ENCODE data around the gene LMTK2. TPM values are rescaled to one million over a fixed set of nuclear protein-coding genes. Genes with fewer than 3 reads are reported as not detected.
A peak's percentile ranks its signal among the peaks of the same experiment; 100 is the strongest.

LMTK2 gene
- total RNA-seq = 14.9 and 17.7 TPM in 2 replicates

DNA sequence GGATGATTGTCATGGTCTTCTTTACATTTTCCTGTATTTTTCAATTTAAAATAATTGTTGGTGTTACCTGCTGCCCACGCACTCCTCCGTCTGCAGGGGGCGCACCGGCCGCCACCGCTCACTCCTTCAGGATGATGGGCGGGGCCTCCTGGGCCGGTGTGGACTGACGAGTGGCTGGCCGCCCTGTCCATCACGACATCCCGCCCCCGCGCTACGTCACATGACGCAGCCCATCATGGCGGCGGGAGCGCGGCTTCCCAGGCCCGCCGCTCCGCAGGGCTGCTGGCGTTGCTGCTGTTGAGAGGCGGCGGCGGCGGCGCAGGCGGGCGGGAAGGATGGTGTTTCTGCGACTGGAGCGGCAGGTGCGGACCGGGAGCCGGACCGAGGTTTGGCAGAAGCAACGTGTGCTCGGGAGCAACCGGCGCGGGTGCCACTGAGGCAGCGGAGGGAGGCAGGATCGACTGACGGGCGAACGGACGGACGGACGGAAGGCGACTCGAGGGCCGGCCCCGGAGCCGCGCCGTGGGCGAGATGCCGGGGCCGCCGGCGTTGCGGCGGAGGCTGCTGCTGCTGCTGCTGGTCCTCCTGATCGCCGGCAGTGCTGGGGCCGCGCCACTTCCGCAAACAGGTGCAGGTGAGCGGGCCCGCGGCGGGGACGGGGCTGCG, at the start of gene LMTK2:
Gene LMTK2, plus strand, starts transcription at position 216 of the 666 bp plus-strand sequence. Its CDS starts 316 bp downstream, at position 532.
- H3K36me3 Mint-ChIP-seq (ENCODE audit: low read depth) = peaks cover 2% of the 10 kb centered on the region

DNA sequence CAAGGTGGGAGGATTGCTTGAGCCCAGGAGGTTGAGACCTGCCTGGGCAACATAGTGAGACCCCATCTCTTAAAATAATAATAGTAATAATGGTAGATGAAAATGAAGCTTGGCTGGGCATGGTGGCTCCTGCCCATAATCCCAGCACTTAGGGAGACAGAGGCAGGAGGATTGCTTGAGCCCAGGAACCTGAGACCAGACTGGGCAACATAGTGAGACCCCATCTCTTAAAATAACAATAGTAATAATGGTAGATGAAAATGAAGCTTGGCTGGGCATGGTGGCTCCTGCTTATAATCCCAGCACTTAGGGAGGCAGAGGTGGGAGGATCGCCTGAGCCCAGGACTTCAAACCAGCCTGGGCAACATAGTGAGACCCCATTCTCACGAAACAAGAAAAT, 49.5 kb upstream of the LMTK2 start:
- Mint-ChIP-seq H3K27ac (no peak overlapping the region), H3K36me3 (ENCODE audit: low read depth) (no peaks in the 10 kb centered on the region), H3K4me3 (no peak overlapping the region), H3K9me3 (no peaks in the 10 kb centered on the region), H3K4me1 (ENCODE audit: low read depth) (no peaks in the 10 kb centered on the region), H3K27me3 (ENCODE audit: insufficient read depth) (no peaks in the 10 kb centered on the region)
- DNase-seq (ENCODE audit: low spot score) = no peak
- intact Hi-C loops (cut with micrococcal nuclease) = no loop called here

More for the DNA sequence above, at the start of gene LMTK2:
- intact Hi-C loops (cut with micrococcal nuclease) = loop anchor here (1.0 to 5.0 kb wide), 9 partner anchors 27 to 989 kb away; partner anchors contain the start of genes ASNS, BRI3, SDHAF3 and TECPR1
- Mint-ChIP-seq H3K4me3 (peak within 1 kb of the TSS; percentile 96), H3K27me3 (ENCODE audit: insufficient read depth) (no peaks in the 10 kb centered on the region), H3K9me3 (peaks cover 4% of the 10 kb centered on the region), H3K27ac (peak within 1 kb of the TSS; percentile 88), H3K4me1 (ENCODE audit: low read depth) (peaks cover 27% of the 10 kb centered on the region)
- DNase-seq (ENCODE audit: low spot score) = peak; percentile 94

DNA sequence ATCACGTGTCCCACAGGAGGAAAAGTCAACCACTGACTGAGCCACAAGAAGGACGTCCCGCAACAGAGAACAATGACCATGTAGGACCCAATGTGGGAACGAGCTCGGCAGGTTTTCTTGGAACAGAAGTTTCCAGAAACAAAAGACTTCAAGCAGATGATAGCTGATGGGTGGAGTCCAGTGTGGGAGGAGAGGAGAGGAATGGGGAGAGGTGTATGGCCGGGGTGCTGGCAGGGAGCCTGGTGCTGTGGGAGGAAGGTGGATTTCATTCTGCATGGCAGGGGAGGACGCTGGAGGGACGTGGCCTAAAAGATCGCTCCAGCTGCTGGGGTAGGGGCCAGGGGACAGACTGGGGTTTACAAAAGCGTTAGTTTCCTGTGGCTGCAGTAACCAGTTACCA, 48.5 kb upstream of the LMTK2 start:
- Mint-ChIP-seq H3K27ac (no peak overlapping the region), H3K27me3 (ENCODE audit: insufficient read depth) (no peaks in the 10 kb centered on the region), H3K4me1 (ENCODE audit: low read depth) (no peaks in the 10 kb centered on the region), H3K4me3 (no peak overlapping the region), H3K9me3 (no peaks in the 10 kb centered on the region), H3K36me3 (ENCODE audit: low read depth) (no peaks in the 10 kb centered on the region)
- no peak for DNase-seq (ENCODE audit: low spot score)
- intact Hi-C loops (cut with micrococcal nuclease) = no loop called here

DNA sequence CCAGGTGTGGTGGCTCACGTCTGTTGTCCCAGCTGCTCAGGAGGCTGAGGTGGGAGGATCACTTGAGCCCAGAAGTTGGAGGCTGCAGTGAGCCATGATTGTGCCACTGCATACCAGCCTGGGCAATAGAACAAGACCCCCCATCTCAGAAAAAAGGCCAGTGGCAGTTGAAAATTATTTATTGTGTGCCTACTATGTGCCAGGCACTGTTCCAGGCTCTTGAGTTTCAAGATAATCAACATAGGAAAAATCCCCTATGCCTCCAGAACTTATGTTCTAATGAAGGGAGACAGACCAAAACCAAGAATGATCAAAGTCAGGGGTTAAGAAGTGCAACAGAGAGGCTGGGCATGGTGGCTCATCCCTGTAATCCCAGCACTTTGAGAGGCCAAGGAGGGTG, 42.4 kb upstream of the LMTK2 start:
- Mint-ChIP-seq H3K27ac (no peak overlapping the region), H3K4me1 (ENCODE audit: low read depth) (no peaks in the 10 kb centered on the region), H3K9me3 (no peaks in the 10 kb centered on the region), H3K27me3 (ENCODE audit: insufficient read depth) (no peaks in the 10 kb centered on the region), H3K4me3 (no peak overlapping the region), H3K36me3 (ENCODE audit: low read depth) (no peaks in the 10 kb centered on the region)
- intact Hi-C loops (cut with micrococcal nuclease) = no loop called here
- DNase-seq (ENCODE audit: low spot score) = no peak

DNA sequence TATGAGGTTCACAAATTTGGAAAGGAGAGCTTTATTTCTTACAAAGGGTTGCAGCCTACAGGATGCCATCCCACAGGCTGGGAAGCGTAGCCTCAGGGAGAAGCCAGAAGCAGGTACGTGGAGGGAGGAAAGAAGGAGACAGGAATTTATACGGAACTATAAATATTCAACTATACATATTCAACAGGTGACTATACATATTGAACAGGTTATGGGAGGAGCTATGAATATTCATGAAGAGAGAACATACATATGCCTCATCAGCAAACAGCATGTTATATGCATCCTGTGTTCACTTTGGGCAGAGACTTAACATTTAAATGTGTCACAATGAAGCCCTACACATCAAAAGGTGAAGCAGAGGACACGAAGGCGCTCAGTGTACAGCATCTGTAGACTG, 40.5 kb upstream of the LMTK2 start:
- no peaks in the 10 kb centered on the region for H3K36me3 Mint-ChIP-seq (ENCODE audit: low read depth)
- no peak overlapping the region for H3K4me3 Mint-ChIP-seq
- H3K27me3 Mint-ChIP-seq (ENCODE audit: insufficient read depth) = no peaks in the 10 kb centered on the region
- no peak for DNase-seq (ENCODE audit: low spot score)
- H3K9me3 Mint-ChIP-seq = no peaks in the 10 kb centered on the region
- no peaks in the 10 kb centered on the region for H3K4me1 Mint-ChIP-seq (ENCODE audit: low read depth)
- H3K27ac Mint-ChIP-seq = no peak overlapping the region
- intact Hi-C loops (cut with micrococcal nuclease) = no loop called here

DNA sequence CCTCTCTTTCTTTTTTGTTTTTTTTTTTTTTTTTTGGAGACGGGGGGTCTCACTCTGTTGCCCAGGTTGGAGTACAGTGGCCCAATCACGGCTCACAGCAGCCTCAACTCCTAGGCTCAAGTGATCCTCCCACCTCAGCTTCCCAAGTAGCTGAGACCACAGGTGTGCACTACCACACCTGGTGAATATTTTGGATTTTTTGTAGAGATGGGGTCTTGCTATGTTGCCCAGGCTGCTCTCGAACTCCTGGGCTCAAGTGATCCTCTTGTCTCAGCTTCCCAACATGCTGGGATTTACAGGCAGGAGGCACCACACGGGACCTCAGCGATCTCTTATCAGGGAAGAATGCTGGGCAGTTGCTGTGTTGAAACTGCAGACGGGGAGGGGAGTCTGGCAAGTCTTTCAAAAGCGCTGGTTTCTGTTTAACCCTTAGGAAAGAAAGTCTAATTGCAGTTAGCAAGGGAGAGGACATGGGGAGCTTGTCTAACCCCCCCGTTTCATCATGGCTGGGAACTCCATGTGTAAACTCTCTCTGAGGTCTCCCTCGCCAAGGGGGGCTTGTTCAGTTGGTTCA, 39.6 kb upstream of the LMTK2 start:
- Mint-ChIP-seq H3K9me3 (no peaks in the 10 kb centered on the region), H3K27ac (no peak overlapping the region), H3K27me3 (ENCODE audit: insufficient read depth) (no peaks in the 10 kb centered on the region), H3K4me3 (no peak overlapping the region), H3K4me1 (ENCODE audit: low read depth) (no peaks in the 10 kb centered on the region), H3K36me3 (ENCODE audit: low read depth) (no peaks in the 10 kb centered on the region)
- no peak for DNase-seq (ENCODE audit: low spot score)
- intact Hi-C loops (cut with micrococcal nuclease) = no loop called here

DNA sequence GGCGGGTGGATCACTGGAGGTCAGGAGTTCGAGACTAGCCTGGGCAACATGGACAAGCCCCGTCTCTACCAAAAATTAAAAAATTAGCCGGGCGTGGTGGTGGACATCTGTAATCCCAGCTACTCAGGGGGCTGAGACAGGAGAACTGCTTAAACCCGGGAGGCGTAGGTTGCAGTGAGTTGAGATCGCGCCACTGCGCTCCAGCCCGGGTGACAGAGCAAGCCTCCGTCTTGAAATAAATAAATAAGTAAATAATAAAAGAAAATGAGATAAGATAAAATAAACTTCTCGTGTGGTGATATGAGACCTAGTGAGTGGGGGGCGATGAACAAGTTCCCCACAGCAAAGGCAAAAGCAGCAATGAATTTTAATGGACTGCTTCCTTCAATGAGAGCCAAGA, 33.6 kb upstream of the LMTK2 start:
- Mint-ChIP-seq H3K9me3 (no peaks in the 10 kb centered on the region), H3K4me1 (ENCODE audit: low read depth) (no peaks in the 10 kb centered on the region), H3K36me3 (ENCODE audit: low read depth) (no peaks in the 10 kb centered on the region), H3K27ac (no peak overlapping the region), H3K27me3 (ENCODE audit: insufficient read depth) (peaks cover 5% of the 10 kb centered on the region), H3K4me3 (no peak overlapping the region)
- intact Hi-C loops (cut with micrococcal nuclease) = no loop called here
- no peak for DNase-seq (ENCODE audit: low spot score)

DNA sequence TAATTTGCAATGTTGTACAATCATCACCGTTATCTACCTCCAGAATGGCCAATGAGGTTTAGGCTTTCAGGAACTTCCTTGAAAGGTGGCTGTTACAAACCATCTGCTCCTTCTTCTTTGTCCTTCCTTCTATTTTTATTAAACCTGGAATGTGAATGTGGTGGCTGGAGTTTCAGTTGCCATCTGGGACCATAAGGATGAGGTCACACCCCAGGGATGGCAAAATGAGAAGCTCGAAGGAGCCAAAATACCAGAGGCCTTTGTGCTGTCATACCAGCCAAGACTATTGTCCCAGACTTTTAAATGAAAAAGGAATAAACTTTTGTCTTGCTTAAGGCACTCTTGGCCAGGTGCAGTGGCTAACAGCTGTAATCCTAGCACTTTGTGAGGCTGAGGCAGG, 30.9 kb upstream of the LMTK2 start:
- DNase-seq (ENCODE audit: low spot score) = no peak
- Mint-ChIP-seq H3K4me1 (ENCODE audit: low read depth) (no peaks in the 10 kb centered on the region), H3K36me3 (ENCODE audit: low read depth) (no peaks in the 10 kb centered on the region), H3K27me3 (ENCODE audit: insufficient read depth) (peaks cover 5% of the 10 kb centered on the region), H3K4me3 (no peak overlapping the region), H3K9me3 (no peaks in the 10 kb centered on the region), H3K27ac (no peak overlapping the region)
- intact Hi-C loops (cut with micrococcal nuclease) = no loop called here

DNA sequence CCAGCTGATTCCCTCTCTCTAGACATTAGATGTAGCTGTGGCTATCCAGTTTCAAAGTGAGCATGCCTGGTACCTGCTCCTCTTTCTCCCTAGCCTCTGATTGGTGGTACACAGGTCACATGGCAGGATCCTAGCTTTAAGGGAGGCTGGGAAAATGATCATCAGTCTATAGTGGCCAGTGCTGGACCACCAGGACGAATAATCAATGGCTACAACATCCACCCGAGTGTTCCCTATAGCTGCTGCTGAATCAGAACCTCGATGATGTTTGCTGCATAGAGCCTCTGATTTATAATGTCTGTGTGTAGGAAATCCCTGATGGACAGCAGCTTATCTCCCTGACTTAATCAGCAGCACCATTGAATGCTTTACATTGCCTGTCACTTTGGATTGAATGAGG, 28.9 kb upstream of the LMTK2 start:
- Mint-ChIP-seq H3K4me1 (ENCODE audit: low read depth) (no peaks in the 10 kb centered on the region), H3K27ac (no peak overlapping the region), H3K36me3 (ENCODE audit: low read depth) (no peaks in the 10 kb centered on the region), H3K9me3 (no peaks in the 10 kb centered on the region), H3K4me3 (no peak overlapping the region), H3K27me3 (ENCODE audit: insufficient read depth) (peaks cover 5% of the 10 kb centered on the region)
- intact Hi-C loops (cut with micrococcal nuclease) = no loop called here
- DNase-seq (ENCODE audit: low spot score) = no peak

DNA sequence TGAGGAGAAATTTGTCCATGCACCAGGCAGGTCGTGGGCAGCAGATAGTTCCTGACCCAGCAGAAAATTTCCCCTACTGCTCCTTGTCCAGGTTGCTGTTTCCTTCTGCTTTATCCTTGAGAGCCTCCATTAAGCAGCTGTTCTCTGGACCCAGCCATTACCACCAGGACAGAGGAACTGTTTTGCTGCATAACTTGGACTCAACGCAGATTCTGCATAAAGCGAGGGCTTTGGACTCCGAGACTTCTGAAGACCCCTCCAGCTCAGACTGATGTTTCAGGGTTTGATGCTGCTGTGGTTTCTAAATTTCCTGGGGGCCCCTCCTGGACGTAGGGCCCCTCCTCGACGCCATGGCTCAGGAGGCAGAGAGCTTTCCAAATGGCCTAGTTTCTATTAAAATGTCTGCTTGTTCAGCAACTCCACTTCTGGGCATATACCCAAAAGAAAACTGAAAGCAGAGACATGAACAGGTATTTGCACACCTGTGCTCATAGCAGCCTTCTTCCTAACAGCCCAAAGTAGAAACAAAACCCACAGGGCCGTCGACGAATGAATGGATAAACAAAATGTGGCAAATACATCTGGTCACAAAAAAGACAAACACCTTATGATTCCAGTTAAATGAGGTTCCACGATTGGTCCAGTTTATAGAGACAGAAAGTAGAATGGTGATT, 28.3 kb upstream of the LMTK2 start:
- Mint-ChIP-seq H3K4me3 (no peak overlapping the region), H3K27ac (no peak overlapping the region), H3K36me3 (ENCODE audit: low read depth) (no peaks in the 10 kb centered on the region), H3K4me1 (ENCODE audit: low read depth) (no peaks in the 10 kb centered on the region), H3K9me3 (no peaks in the 10 kb centered on the region), H3K27me3 (ENCODE audit: insufficient read depth) (peaks cover 5% of the 10 kb centered on the region)
- intact Hi-C loops (cut with micrococcal nuclease) = no loop called here
- DNase-seq (ENCODE audit: low spot score) = no peak

DNA sequence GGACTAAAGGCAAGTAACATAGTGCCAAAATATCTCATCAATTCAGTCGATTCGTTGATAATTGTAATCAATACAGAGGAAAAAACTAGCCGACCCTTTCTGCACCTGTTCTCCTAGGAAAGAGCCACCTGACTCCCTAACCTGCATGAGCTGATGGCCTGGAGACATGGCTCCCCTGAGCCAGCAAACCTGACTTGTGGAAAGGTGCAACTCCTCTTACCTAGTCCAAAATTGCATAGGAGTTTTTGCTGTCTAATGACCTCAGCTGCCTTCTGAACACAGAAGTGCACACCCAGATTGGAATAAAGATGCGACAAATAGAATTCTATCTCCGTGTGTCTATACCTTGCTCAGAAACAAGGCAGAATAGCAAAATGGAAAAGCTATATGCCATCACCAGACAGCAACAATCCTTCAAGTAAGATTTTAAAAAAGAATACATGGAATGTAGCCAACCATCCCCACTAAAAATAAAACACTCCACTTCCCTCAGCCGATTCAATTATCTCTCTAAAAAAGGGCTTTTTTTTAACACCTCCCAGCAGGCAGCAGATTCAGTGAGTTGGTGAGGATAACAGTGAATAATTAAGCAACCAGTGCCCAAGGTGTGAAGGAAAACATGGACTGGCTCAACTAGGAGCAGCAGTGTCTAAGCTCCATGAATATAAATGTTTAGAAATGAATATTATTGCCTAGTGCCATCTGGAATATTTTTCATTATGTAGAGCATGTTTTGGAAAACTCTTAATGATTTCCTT, 26.6 kb upstream of the LMTK2 start:
- Mint-ChIP-seq H3K27me3 (ENCODE audit: insufficient read depth) (peaks cover 5% of the 10 kb centered on the region), H3K27ac (no peak overlapping the region), H3K4me1 (ENCODE audit: low read depth) (no peaks in the 10 kb centered on the region), H3K36me3 (ENCODE audit: low read depth) (no peaks in the 10 kb centered on the region), H3K9me3 (no peaks in the 10 kb centered on the region), H3K4me3 (no peak overlapping the region)
- no peak for DNase-seq (ENCODE audit: low spot score)
- intact Hi-C loops (cut with micrococcal nuclease) = no loop called here

DNA sequence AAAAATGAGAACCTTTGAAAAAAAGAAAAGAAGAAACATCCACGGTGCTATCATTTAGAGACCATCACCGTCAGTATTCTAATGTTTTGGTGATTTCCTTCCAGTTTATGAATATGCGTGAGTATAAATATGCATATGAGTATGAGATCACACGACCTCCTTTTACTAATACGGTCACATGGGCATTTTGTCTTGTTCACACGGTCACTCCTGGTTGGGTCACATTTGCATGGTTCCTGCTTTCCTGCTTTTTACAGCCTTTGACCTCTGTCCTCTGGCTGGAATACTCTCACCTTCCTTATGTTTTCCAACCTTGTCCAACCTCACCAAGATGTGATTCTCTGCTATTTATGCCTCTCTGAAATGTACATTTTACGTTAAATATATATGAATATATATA, 25.3 kb upstream of the LMTK2 start:
- H3K27ac Mint-ChIP-seq = no peak overlapping the region
- intact Hi-C loops (cut with micrococcal nuclease) = no loop called here
- H3K9me3 Mint-ChIP-seq = no peaks in the 10 kb centered on the region
- DNase-seq (ENCODE audit: low spot score) = no peak
- peaks cover 5% of the 10 kb centered on the region for H3K27me3 Mint-ChIP-seq (ENCODE audit: insufficient read depth)
- H3K36me3 Mint-ChIP-seq (ENCODE audit: low read depth) = no peaks in the 10 kb centered on the region
- no peak overlapping the region for H3K4me3 Mint-ChIP-seq
- H3K4me1 Mint-ChIP-seq (ENCODE audit: low read depth) = no peaks in the 10 kb centered on the region

DNA sequence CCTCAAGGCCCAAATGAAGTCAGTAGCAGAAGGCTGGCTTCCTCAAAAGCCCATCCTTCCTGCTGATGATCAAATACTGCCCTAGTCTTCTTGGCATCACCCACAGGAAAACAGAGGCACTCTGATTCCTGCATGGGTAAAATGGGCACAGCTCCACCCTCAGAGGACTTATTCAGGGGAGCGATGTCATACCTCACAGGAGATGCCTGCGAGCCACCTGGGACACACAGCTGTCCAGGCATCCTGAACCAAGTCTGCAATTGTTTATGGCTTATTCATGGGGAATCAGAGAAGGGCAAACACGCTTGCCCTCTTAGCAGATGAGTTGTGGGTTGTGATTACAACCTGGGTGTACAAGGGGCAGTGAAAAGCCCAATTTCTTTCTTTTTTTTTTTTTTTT, 22.0 kb upstream of the LMTK2 start:
- no peaks in the 10 kb centered on the region for H3K36me3 Mint-ChIP-seq (ENCODE audit: low read depth)
- H3K4me3 Mint-ChIP-seq = no peak overlapping the region
- no peaks in the 10 kb centered on the region for H3K27me3 Mint-ChIP-seq (ENCODE audit: insufficient read depth)
- DNase-seq (ENCODE audit: low spot score) = no peak
- intact Hi-C loops (cut with micrococcal nuclease) = no loop called here
- H3K4me1 Mint-ChIP-seq (ENCODE audit: low read depth) = no peaks in the 10 kb centered on the region
- no peaks in the 10 kb centered on the region for H3K9me3 Mint-ChIP-seq
- no peak overlapping the region for H3K27ac Mint-ChIP-seq

Measured in activated T-helper 1 cell treated with anti-CD3 and anti-CD28 coated beads, Interleukin-12 subunit alpha, Interleukin-12 subunit beta, Interleukin-2, Interleukin-4 antibody, amounts not matched to agents 30 ng/mL and 10 ng/mL and 1 ng/mL, durations not matched to agents 14 hours and 24 hours and 36 hours (primary cell).